Osteocyte (in vitro differentiated cells): ENCODE results near the gene VWF. TPM values are rescaled to one million over a fixed set of nuclear protein-coding genes. Genes with fewer than 3 reads are reported as not detected.

Experiments
- DNase-seq: peaks from one replicate; pipeline ENCODE4 v3.0.0; 2021; ENCODE audit warnings: mixed read lengths; ENCODE audit not compliant: unreplicated experiment; ENCODE audit errors: extremely low spot score
- H3K27ac Mint-ChIP-seq: one replicate; pipeline ENCODE4 v1.8.0; 2021; ENCODE audit warnings: mild to moderate bottlenecking, mixed read lengths; ENCODE audit not compliant: unreplicated experiment
- H3K27me3 Mint-ChIP-seq: one replicate; pipeline ENCODE4 v1.8.0; 2021; ENCODE audit warnings: mixed read lengths; ENCODE audit not compliant: unreplicated experiment
- H3K36me3 Mint-ChIP-seq: one replicate; pipeline ENCODE4 v1.8.0; 2021; ENCODE audit warnings: mixed read lengths; ENCODE audit not compliant: unreplicated experiment
- H3K4me1 Mint-ChIP-seq: one replicate; pipeline ENCODE4 v1.8.0; 2021; ENCODE audit warnings: mixed read lengths; ENCODE audit not compliant: unreplicated experiment
- H3K4me3 Mint-ChIP-seq: one replicate; pipeline ENCODE4 v1.8.0; 2021; ENCODE audit warnings: mild to moderate bottlenecking, moderate library complexity, mixed read lengths; ENCODE audit not compliant: unreplicated experiment
- H3K9me3 Mint-ChIP-seq: one replicate; pipeline ENCODE4 v1.8.0; 2021; ENCODE audit warnings: mixed read lengths; ENCODE audit not compliant: unreplicated experiment
- total RNA-seq: library from RNA; stranded (reverse); gene quantifications from 2 replicates; pipeline ENCODE4 v1.2.1, GENCODE V29; 2021
- TF ChIP-seq, protein P1 (sequence below): fragments of 200-600 bp; sonication (generic); IDR thresholded peaks from 2 replicates; pipeline ENCODE4 v1.5.0; 2021; ENCODE audit warnings: antibody characterized with exemption, mild to moderate bottlenecking, moderate library complexity

Gene VWF
- total RNA-seq, 1 donor from 2014 or later: 0.13 TPM

DNA sequence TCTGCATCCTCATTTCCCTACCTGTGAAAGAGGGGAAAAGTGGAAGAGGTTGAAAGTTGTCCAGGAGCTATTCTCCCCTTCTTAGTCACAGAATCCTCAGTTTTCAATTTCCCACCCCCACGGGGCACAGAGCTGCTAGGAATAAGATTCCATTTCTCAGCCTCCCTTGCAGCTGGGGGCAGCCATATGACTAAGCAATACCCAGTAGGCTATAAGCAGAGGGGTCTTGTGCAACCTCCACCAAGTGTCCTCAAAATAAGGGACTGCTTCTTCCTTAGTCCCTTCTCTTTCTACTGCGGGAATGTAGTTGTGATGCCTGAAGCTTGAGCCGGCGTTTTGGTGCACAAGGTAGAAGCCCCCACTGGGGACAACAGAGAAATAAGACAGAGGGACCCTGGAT is 40.9 kb downstream of the VWF start:
- H3K4me3 Mint-ChIP-seq: no peak overlapping the region
- TF ChIP-seq, protein P1, sequence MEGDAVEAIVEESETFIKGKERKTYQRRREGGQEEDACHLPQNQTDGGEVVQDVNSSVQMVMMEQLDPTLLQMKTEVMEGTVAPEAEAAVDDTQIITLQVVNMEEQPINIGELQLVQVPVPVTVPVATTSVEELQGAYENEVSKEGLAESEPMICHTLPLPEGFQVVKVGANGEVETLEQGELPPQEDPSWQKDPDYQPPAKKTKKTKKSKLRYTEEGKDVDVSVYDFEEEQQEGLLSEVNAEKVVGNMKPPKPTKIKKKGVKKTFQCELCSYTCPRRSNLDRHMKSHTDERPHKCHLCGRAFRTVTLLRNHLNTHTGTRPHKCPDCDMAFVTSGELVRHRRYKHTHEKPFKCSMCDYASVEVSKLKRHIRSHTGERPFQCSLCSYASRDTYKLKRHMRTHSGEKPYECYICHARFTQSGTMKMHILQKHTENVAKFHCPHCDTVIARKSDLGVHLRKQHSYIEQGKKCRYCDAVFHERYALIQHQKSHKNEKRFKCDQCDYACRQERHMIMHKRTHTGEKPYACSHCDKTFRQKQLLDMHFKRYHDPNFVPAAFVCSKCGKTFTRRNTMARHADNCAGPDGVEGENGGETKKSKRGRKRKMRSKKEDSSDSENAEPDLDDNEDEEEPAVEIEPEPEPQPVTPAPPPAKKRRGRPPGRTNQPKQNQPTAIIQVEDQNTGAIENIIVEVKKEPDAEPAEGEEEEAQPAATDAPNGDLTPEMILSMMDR: no peak
- H3K27me3 Mint-ChIP-seq: no peaks in the 10 kb centered on the region
- H3K9me3 Mint-ChIP-seq: no peaks in the 10 kb centered on the region
- no peak overlapping the region for H3K27ac Mint-ChIP-seq
- H3K4me1 Mint-ChIP-seq: peaks cover 22% of the 10 kb centered on the region
- no peak for DNase-seq
- peaks cover 2% of the 10 kb centered on the region for H3K36me3 Mint-ChIP-seq

DNA sequence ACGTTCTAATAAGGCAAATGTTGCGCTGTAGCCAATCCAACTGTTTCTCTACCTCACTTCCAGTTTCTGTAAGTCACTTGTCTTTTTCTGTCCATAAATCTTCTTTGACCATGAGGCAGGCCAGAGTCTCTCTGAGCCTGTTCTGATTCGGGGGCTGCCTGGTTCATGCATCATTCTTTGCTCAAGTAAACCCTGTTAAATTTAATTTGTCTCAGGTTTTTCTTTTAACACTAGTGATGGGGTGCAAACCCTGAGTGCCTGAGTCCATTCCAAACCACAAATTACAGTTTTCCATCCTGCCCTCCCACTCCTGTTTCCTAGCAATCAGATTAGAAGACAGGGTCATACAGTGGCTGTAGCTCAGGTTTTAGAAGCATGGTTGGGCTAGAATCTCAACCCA is 41.9 kb downstream of the VWF start:
- no peak overlapping the region for H3K27ac Mint-ChIP-seq
- peaks cover 30% of the 10 kb centered on the region for H3K4me1 Mint-ChIP-seq
- H3K27me3 Mint-ChIP-seq: no peaks in the 10 kb centered on the region
- peaks cover 2% of the 10 kb centered on the region for H3K36me3 Mint-ChIP-seq
- no peaks in the 10 kb centered on the region for H3K9me3 Mint-ChIP-seq
- no peak overlapping the region for H3K4me3 Mint-ChIP-seq
- TF ChIP-seq, protein P1: no peak
- no peak for DNase-seq

DNA sequence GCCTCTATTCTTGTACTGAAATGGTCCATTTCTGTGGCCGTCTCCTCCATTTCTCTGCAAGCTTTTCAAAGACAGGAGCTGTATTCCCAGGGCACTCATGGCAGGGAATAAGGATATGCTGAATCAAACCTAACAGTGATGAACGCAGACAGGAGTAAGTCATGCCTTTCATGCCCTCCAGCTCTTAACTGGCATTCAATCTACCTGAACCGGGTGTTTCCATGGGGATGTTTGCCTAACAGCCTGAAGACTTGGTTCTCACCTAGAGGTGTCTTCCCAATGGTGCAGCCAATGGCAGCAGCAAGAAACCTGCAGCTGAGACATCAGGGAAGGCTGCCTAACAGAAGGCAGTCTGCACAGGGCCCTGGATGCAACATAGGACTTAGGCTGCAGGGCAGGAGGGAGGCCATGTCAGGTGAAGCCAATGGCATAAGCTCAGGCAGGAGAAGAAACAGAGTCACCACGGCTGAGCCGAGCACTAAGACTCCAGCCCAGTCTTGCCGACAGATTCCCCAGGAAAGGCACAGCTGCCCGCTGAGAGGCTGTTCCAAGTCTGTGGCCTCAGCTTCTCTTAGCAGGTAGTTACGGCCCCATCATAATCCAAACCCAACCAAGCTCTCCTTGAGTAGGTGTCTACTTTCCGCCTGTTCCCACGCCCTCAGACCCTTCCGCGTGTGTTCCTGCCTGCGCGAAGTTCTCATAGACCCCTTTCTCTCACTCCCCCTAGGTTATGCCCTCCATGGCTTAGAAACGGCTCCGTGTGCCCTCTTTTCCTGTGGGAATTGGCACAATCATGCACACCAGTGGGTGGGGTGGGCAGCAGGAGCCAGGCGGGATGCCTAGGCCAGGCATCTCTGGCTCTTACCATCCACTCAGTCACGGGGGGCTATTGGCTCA is 44.1 kb downstream of the VWF start:
- Mint-ChIP-seq H3K27me3 (no peaks in the 10 kb centered on the region), H3K9me3 (no peaks in the 10 kb centered on the region), H3K27ac (no peak overlapping the region), H3K4me1 (peaks cover 32% of the 10 kb centered on the region), H3K36me3 (no peaks in the 10 kb centered on the region), H3K4me3 (no peak overlapping the region)
- TF ChIP-seq, protein P1: no peak
- no peak for DNase-seq

DNA sequence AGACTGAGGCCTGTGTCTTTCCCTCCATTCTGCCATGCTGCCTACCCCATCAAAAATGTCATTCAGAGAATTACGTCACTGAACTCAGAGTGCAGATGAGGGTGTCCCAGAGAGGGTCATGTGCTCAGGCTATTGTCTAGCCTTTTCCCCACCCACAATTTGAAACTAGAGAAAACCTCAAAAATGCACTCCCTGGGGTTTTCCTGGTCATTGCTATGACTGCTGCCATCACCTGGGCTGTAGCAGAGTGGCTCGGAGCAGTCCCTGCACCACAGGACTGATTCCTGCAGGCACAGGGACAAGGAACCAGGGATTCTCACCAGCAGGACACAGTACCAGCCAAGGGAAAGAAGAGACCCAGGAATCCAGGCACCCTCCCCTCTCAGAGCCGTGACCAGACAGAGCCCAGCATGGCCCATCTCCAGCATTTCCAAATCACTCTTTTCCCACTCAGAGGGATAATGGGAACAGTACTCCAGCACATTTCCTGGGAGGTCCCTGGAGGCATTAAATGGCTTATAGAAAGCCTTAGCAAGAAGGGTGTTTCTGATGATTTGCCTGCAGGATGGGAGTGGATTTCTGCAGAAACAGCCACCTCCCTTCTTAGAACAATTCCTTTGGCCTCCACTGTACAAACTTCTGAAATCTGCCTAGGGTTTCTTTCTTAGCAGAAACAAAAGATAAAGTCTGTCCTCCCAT is 45.9 kb downstream of the VWF start:
- no peaks in the 10 kb centered on the region for H3K9me3 Mint-ChIP-seq
- no peak for DNase-seq
- H3K4me1 Mint-ChIP-seq: peaks cover 30% of the 10 kb centered on the region
- TF ChIP-seq, protein P1: no peak
- H3K27me3 Mint-ChIP-seq: no peaks in the 10 kb centered on the region
- H3K36me3 Mint-ChIP-seq: no peaks in the 10 kb centered on the region
- H3K4me3 Mint-ChIP-seq: no peak overlapping the region
- no peak overlapping the region for H3K27ac Mint-ChIP-seq

DNA sequence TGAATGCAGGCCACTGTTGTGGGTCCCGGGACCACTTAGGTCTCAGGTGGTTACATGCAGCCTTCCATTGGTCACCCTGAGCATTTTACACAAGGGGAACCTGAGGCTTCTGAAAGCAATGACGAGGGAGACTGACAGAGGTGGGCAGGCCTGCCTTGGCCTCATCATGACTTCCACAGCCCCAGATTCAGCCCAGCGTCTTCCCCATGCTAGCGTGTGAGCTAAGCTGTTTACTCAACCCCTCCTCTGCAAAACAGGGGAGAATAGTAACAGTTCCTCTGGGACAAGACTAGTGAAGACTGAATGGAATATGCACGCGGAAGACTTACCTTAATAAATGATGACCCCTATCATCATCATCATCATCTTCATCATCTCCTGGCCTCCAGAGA is 46.8 kb downstream of the VWF start:
- Mint-ChIP-seq H3K27ac (no peak overlapping the region), H3K4me1 (peaks cover 33% of the 10 kb centered on the region), H3K4me3 (no peak overlapping the region), H3K9me3 (no peaks in the 10 kb centered on the region), H3K27me3 (no peaks in the 10 kb centered on the region), H3K36me3 (no peaks in the 10 kb centered on the region)
- DNase-seq: no peak
- TF ChIP-seq, protein P1: no peak
